ENCODE results near the gene LAMB2. TPM values are rescaled to one million over a fixed set of nuclear protein-coding genes. Genes with fewer than 3 reads are reported as not detected.

The LAMB2 gene
- total and polyA plus RNA-seq, 2 of the 8 experiments (the other 6 are each of a cell fraction or from before 2014, with no cell fraction given): 112 to 153 TPM

- TF ChIP-seq EGR1 (IDR thresholded peaks at IDR 0.05; ENCODE audit: borderline replicate concordance, low read depth, low read length) (0 out of 2 replicates have a peak, but pooled peaks have one; percentile 49), BCL11A (IDR thresholded peaks at IDR 0.05; ENCODE audit: low read depth in 2 of 2, low read length in 2 of 2) (no peak), KDM5A (IDR thresholded peaks at IDR 0.05; ENCODE audit: low read length) (no peak), TAF7 (optimal IDR thresholded peaks at IDR 0.05; ENCODE audit: borderline replicate concordance, low read depth, low read length) (no peak), POU5F1 (IDR thresholded peaks at IDR 0.05; ENCODE audit: low read depth, low read length) (no peak), RAD21 (IDR thresholded peaks at IDR 0.05 in 1 of 2, conservative IDR thresholded peaks at IDR 0.05 in 1 of 2; ENCODE audit: low read depth in 2 of 2, low read length in 2 of 2) (no peak; a peak in 1 of 4 replicates), CTBP2 (IDR thresholded peaks at IDR 0.05; ENCODE audit: borderline replicate concordance, insufficient read depth, insufficient read length, low read length) (no peak), NANOG (IDR thresholded peaks at IDR 0.05; ENCODE audit: insufficient read depth, low read depth, low read length, poor library complexity, severe bottlenecking) (no peak), CREB1 (IDR thresholded peaks at IDR 0.05) (no peak), TBP (IDR thresholded peaks at IDR 0.05; ENCODE audit: low read depth, low read length) (no peak), CEBPB (IDR thresholded peaks at IDR 0.05; ENCODE audit: low read depth, low read length) (no peak), ATF3 (IDR thresholded peaks at IDR 0.05; ENCODE audit: insufficient read depth, low read depth, low read length) (no peak), USF2 (IDR thresholded peaks at IDR 0.05; ENCODE audit: low read length) (no peak), SP1 (IDR thresholded peaks at IDR 0.05; ENCODE audit: low read depth, low read length) (peak; percentile 89), TEAD4 (IDR thresholded peaks at IDR 0.05; ENCODE audit: low read depth, low read length) (peak; percentile 29; the same call in 1 of the 2 replicates), GABPA (IDR thresholded peaks at IDR 0.05; ENCODE audit: borderline replicate concordance, insufficient read depth, low read length) (no peak), SUZ12 (IDR thresholded peaks at IDR 0.05; ENCODE audit: low read length) (no peak), CHD2 (IDR thresholded peaks at IDR 0.05; ENCODE audit: low read length) (no peak), NRF1 (IDR thresholded peaks at IDR 0.05; ENCODE audit: low read depth, low read length) (no peak), CBX5 (IDR thresholded peaks at IDR 0.05; ENCODE audit: low read depth, low read length) (no peak), PHF8 (conservative IDR thresholded peaks at IDR 0.05; ENCODE audit: low read depth, low read length) (no peak), RNF2 (IDR thresholded peaks at IDR 0.05; ENCODE audit: borderline replicate concordance, low read depth, low read length, missing control alignments, poor library complexity, severe bottlenecking) (no peak)
Observed at GRCh38 chr3:49132437-49133225, at the start of gene LAMB2 (continued).
